Activated CD4-positive, alpha-beta memory T cell treated with anti-CD3 and anti-CD28 coated beads, Interleukin-2, amount 10 ng/mL, durations not matched to agents 7 days and 5 days (primary cell): ENCODE data around the gene PDXDC1. TPM values are rescaled to one million over a fixed set of nuclear protein-coding genes. Genes with fewer than 3 reads are reported as not detected.
"Not testable (repeated sequence)": the region's sequence is repeated elsewhere in the genome, so short reads cannot be mapped to it uniquely, and the experiment has no call there.

Source experiments
- CTCF ChIA-PET: fragments of 350-600 bp; sonication (Branson Sonifier 250); formaldehyde crosslinking; loops from one replicate; lab custom pipeline; 2021; ENCODE audit warnings: antibody characterized with exemption, inconsistent platforms; lab: Charles Lee
- POLR2A ChIA-PET: fragments of 350-600 bp; sonication (Branson Sonifier 250); formaldehyde crosslinking; loops from one replicate; lab custom pipeline; 2021; ENCODE audit warnings: antibody characterized with exemption; lab: Charles Lee
- DNase-seq: peaks from one replicate; pipeline ENCODE4 v3.0.0-alpha.2; 2020
- H3K27ac Mint-ChIP-seq: one replicate; pipeline ENCODE4 v1.8.0; 2021; ENCODE audit warnings: mild to moderate bottlenecking, mixed read lengths
- H3K27me3 Mint-ChIP-seq: one replicate; pipeline ENCODE4 v1.8.0; 2021; ENCODE audit warnings: mixed read lengths
- H3K36me3 Mint-ChIP-seq: one replicate; pipeline ENCODE4 v1.8.0; 2021; ENCODE audit warnings: low read depth, mixed read lengths
- H3K4me1 Mint-ChIP-seq: one replicate; pipeline ENCODE4 v1.8.0; 2021; ENCODE audit warnings: mixed read lengths
- H3K4me3 Mint-ChIP-seq: one replicate; pipeline ENCODE4 v1.8.0; 2021; ENCODE audit warnings: mild to moderate bottlenecking, mixed read lengths
- H3K9me3 Mint-ChIP-seq: one replicate; pipeline ENCODE4 v1.8.0; 2021; ENCODE audit warnings: mixed read lengths
- total RNA-seq, 2 experiments: library from RNA; stranded (reverse); gene quantifications; one replicate each; pipeline ENCODE4 v1.2.3, GENCODE V29; 2021

Gene PDXDC1
- total RNA-seq, 2 experiments from 2014 or later, result 50.1 to 53.4 TPM

DNA sequence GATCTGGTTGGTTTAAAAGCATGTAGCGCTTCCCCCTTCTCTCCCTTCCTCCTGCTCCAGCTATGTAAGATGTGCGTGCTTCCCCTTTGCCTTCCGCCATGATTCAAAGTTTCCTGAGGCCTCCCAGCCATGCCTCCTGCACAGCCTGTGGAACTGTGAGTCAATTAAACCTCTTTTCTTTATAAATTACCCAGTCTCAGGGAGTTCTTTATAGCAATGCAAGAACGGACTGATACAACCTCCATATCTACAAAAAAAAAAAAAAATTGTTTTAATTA, 16.6 kb upstream of the PDXDC1 start:
- ChIA-PET CTCF (no interaction called here), POLR2A (no interaction called here)
- no peaks in the 10 kb centered on the region for H3K36me3 Mint-ChIP-seq
- no peaks in the 10 kb centered on the region for H3K9me3 Mint-ChIP-seq
- no peak overlapping the region for H3K4me3 Mint-ChIP-seq
- no peaks in the 10 kb centered on the region for H3K4me1 Mint-ChIP-seq
- peaks cover 11% of the 10 kb centered on the region for H3K27me3 Mint-ChIP-seq
- H3K27ac Mint-ChIP-seq, result no peak overlapping the region
- no peak for DNase-seq

DNA sequence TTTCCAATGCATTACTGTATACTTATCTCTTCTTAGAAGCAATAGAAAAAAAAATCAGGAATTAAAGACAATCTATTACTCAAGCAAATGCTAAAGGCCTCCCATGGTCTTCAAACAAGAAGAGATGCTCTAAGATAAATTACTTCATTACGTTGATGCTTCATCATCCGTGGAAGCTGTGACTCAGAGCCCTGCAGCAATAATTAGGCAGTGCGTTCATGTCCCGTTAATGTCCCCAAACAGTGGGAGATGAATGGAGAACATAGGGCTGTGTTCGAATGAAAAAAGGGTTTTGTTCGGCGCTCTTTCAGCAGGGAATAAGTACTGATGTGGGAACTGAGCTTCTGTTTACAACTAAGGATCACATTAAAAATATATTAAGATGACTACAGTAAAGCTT, 15.9 kb upstream of the PDXDC1 start:
- peaks cover 11% of the 10 kb centered on the region for H3K27me3 Mint-ChIP-seq
- H3K4me3 Mint-ChIP-seq, result no peak overlapping the region
- H3K36me3 Mint-ChIP-seq, result no peaks in the 10 kb centered on the region
- POLR2A ChIA-PET, result no interaction called here
- H3K27ac Mint-ChIP-seq, result no peak overlapping the region
- CTCF ChIA-PET, result no interaction called here
- no peaks in the 10 kb centered on the region for H3K9me3 Mint-ChIP-seq
- no peak for DNase-seq
- H3K4me1 Mint-ChIP-seq, result no peaks in the 10 kb centered on the region

DNA sequence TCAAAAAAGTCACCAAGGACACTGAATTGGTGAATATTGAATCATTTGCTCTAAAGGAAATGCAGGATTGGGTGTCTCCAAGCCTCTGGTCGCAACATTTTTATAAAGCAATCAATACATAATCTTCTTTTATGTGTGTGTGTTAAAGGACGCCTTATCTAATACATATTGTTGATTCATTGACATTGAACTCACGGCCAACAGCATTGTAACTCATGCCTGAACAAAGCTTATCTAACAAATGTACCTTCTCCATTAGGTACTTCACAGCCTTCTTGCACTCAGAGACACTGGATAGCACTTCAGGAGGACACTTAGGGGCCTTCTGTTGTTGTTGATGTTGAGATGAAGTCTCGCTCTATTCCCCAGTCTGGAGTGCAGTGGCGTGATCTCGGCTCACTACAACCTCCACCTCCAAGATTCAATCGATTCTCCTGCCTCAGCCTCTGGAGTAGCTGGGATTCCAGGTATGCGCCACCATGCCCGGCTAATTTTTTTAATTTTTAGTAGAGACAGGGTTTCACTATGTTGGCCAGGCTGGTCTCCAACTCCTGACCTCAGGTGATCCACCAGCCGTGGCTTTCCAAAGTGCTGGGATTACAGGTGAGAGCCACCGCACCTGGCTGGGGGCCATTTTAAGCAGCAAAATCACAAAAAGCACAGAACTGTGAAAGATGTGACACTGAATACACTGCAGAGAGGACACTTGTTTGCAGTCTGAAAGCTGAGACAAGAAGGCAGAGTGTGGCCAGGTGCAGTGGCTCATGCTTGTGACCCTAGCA, 13.2 kb upstream of the PDXDC1 start:
- CTCF ChIA-PET, result no interaction called here
- POLR2A ChIA-PET, result no interaction called here
- Mint-ChIP-seq H3K4me1 (no peaks in the 10 kb centered on the region), H3K27me3 (peaks cover 15% of the 10 kb centered on the region), H3K27ac (no peak overlapping the region), H3K9me3 (no peaks in the 10 kb centered on the region), H3K4me3 (no peak overlapping the region), H3K36me3 (no peaks in the 10 kb centered on the region)
- DNase-seq, result no peak

DNA sequence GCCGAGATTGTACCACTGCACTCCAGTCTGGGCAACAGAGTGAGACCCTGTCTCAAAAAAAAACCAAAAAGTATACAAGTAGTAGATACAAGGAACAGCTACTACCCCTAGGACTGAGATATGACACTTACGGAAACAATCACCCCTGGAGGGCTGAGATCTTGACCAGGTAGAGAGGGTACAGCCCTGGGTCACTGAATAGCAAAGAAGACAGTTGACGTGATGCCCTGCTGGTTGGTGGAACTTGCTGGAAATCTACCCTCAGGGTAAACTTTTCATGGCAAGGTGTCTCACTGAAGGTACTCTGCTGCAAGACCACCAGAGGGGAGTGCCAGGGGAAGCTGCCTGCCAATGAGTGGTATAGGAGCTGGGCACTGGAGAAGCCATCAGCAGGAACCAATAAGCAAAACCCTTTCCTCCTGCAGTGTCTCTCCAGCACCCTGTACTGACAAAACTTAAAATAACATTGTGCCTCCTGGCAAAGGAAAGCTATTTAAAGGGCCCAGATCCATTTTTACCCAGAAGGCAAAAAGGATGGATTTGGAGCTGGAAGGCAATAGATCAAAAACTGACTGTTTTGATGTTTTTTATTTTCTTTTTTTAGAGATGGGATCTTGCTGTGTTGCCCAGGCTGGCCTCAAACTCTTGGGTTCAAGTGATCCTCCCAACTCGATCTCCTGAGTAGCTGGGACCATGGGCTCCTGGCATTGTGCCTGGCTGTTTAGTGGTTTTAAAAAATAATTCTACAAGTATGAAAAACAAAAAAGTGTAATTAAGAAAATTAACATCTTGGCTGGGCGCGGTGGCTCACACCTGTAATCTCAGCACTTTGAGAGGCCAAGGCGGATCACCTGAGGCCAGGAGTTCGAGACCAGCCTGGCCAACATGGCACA, 11.3 kb upstream of the PDXDC1 start:
- Mint-ChIP-seq H3K4me3 (no peak overlapping the region), H3K9me3 (no peaks in the 10 kb centered on the region), H3K27me3 (peaks cover 18% of the 10 kb centered on the region), H3K4me1 (no peaks in the 10 kb centered on the region), H3K27ac (no peak overlapping the region), H3K36me3 (no peaks in the 10 kb centered on the region)
- no peak for DNase-seq
- ChIA-PET POLR2A (no interaction called here), CTCF (interaction anchor here (1.2 kb wide), 1 partner anchor 109 kb away, joined by 3 read pairs; no protein-coding TSS in a partner anchor)

DNA sequence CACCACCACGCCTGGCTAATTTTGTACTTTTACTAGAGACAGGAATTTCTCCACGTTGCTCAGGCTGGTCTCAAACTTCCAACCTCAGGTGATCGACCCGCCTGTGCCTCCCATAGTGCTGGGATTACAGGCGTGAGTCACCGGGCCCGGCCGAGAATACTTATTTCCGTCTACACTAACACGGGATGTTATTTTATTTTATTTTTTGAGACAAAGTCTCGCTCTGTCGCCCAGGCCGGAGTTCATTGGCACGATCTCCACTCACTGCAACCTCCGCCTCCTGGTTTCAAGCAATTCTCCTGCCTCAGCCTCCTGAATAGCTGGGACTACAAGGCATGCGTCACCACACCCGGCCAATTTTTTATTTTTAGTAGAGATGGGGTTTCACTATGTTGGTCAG, 9.5 kb upstream of the PDXDC1 start:
- H3K4me1 Mint-ChIP-seq, result no peaks in the 10 kb centered on the region
- ChIA-PET POLR2A (no interaction called here), CTCF (no interaction called here)
- H3K27me3 Mint-ChIP-seq, result peaks cover 14% of the 10 kb centered on the region
- no peak overlapping the region for H3K4me3 Mint-ChIP-seq
- no peaks in the 10 kb centered on the region for H3K9me3 Mint-ChIP-seq
- no peaks in the 10 kb centered on the region for H3K36me3 Mint-ChIP-seq
- H3K27ac Mint-ChIP-seq, result no peak overlapping the region
- no peak for DNase-seq

DNA sequence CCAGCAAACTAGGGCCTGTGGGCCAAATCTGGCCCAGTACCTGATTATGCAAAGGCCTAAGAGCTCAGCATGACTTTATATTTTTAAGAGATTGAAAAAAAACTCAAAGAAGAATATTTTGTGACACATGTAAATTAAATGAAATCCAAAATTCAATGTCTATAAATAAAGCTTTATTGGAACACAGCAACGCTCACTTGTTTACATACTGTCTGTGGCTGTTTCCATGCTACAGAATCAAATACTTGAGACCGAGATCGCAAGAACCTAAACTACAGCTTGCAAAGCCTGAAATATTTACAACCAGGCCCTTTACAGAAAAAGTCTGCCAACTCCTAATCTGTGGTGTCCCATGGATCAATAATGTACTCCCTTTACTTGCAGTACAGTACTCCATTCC, 5.0 kb upstream of the PDXDC1 start:
- POLR2A ChIA-PET, H3K4me1 Mint-ChIP-seq, H3K4me3 Mint-ChIP-seq: not testable (repeated sequence)

DNA sequence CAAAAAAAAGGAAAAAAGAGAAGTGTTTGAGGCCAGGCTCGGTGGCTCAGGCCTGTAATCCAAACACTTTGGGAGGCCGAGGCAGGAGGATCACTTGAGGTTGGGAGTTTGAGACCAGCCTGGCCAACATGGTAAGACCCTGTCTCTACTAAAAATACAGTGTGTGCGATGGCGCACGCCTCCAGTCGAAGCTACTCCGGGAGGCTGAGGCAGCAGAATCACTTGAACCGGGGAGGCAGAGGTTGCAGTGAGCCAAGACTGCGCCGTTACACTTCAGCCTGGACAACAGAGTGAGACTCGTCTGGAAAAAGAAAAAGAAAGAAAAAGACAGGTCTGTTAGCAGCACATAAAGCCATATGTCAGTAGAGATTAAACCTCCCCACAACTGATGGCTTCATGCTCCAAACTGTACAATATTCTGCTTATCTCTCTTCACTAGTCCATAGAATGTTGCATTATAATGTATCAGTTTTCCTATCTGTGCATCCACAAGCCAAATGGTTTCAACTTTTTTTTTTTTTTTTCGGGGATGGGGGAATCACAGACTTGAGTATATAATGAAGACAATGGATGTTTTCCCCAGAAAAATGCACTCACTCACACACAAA, 3.1 kb upstream of the PDXDC1 start:
- H3K36me3 Mint-ChIP-seq, H3K9me3 Mint-ChIP-seq, H3K27ac Mint-ChIP-seq, CTCF ChIA-PET, DNase-seq, H3K4me3 Mint-ChIP-seq, POLR2A ChIA-PET, H3K27me3 Mint-ChIP-seq: not testable (repeated sequence)
- peaks cover 15% of the 10 kb centered on the region for H3K4me1 Mint-ChIP-seq

More for the DNA sequence above, 5.0 kb upstream of the PDXDC1 start:
- H3K9me3 Mint-ChIP-seq, H3K36me3 Mint-ChIP-seq, H3K27me3 Mint-ChIP-seq, CTCF ChIA-PET, DNase-seq, H3K27ac Mint-ChIP-seq: not testable (repeated sequence)

DNA sequence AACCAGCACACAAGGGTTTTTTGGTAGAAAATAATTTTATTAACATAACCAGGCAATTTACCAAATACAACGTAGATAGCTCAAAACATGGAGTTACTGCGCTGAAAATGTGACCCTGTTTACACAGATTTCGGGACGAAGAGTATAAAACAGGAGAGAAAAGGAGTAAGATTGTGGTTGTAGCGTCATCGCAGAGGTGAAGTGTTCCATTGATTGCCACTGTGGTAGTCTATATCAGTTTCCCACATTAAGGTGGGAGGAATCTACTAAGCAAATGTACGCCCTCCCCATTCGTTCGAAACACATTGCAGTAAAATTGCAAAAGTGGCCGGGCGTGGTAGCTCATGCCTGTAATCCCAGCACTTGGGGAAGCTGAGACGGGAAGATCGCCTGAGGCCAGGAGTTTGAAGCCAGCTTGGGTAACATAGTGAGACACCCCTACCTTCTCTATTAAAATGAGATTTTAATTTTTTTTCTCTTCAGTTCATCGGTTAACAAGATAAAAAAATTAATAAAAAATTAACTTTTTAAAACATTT, 972 bp upstream of the PDXDC1 start:
- H3K9me3 Mint-ChIP-seq, POLR2A ChIA-PET, H3K27ac Mint-ChIP-seq, H3K27me3 Mint-ChIP-seq, CTCF ChIA-PET, DNase-seq, H3K36me3 Mint-ChIP-seq: not testable (repeated sequence)
- H3K4me1 Mint-ChIP-seq, result peaks cover 19% of the 10 kb centered on the region
- H3K4me3 Mint-ChIP-seq, result peak overlapping the region; percentile 51

DNA sequence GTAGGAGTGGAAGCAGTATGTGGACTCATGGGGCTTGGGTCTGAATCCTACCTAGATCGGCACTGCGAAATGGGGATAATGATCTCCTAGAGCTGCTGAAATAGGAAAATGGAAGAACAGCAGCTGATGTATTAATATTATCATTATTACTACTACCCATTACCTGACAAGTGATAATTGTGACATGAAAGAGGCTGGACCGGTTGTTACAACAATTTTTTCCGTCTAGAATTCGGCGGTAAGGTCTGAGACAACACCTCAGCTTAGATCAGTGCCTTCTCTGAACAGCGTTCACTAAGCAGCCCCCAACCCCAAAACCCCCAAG, 533 bp upstream of the PDXDC1 start:
- H3K4me1 Mint-ChIP-seq, result peaks cover 19% of the 10 kb centered on the region
- H3K27me3 Mint-ChIP-seq, CTCF ChIA-PET, H3K9me3 Mint-ChIP-seq, H3K36me3 Mint-ChIP-seq, DNase-seq: not testable (repeated sequence)
- POLR2A ChIA-PET, result interaction anchor here (0.8 to 1.2 kb wide), 3 partner anchors 19 to 119 kb away, joined by 3 to 4 read pairs (median 4); no protein-coding TSS in a partner anchor
- H3K27ac Mint-ChIP-seq, result peak overlapping the region; percentile 75
- peak overlapping the region; percentile 85 for H3K4me3 Mint-ChIP-seq

DNA sequence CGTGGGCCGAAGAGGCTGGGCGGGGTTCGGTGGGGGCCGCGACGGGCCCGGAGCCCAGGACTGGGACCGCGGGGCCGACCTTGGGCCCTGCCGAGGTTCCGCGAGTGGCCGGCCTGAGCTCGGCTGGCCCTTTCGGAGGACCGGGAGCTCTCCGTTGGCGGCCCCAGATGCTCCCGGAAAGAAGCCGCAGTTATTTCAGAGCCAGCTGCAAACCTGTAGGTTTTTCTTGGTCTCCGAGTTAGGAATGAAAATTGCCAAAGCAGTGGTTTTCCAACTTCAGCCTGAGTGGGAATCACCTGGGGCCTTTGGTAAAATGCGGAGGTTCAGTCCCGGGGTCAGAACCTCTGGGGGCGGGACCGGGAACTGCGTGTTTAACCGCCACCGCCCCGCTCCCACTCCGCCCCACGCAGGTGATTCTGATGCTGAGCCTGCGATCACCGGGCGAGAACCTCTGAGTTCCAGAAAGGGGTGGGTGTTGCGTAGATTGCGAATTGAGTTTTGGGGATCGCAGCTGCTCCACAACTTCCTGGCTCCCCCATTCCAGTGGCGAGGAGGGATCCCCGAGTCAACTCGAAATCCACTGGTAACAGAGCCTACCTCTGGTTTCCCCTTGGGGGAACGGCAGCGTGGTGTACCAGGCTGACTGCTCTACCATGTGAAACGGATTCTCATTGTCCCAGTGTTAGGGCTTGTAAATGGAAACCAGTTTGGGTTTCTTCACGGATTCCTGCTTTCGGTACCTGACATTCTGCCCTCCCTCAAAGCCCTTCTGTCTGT, 780 bp downstream of the PDXDC1 start:
- Mint-ChIP-seq H3K27ac (peak overlapping the region; percentile 67), H3K4me1 (peaks cover 19% of the 10 kb centered on the region), H3K4me3 (peak overlapping the region; percentile 85)
- H3K27me3 Mint-ChIP-seq, H3K9me3 Mint-ChIP-seq, H3K36me3 Mint-ChIP-seq, CTCF ChIA-PET: not testable (repeated sequence)
- peak; percentile 61 for DNase-seq
- POLR2A ChIA-PET, result interaction anchor here (1.0 to 1.2 kb wide), 2 partner anchors 17 to 118 kb away, joined by 3 to 4 read pairs; no protein-coding TSS in a partner anchor

DNA sequence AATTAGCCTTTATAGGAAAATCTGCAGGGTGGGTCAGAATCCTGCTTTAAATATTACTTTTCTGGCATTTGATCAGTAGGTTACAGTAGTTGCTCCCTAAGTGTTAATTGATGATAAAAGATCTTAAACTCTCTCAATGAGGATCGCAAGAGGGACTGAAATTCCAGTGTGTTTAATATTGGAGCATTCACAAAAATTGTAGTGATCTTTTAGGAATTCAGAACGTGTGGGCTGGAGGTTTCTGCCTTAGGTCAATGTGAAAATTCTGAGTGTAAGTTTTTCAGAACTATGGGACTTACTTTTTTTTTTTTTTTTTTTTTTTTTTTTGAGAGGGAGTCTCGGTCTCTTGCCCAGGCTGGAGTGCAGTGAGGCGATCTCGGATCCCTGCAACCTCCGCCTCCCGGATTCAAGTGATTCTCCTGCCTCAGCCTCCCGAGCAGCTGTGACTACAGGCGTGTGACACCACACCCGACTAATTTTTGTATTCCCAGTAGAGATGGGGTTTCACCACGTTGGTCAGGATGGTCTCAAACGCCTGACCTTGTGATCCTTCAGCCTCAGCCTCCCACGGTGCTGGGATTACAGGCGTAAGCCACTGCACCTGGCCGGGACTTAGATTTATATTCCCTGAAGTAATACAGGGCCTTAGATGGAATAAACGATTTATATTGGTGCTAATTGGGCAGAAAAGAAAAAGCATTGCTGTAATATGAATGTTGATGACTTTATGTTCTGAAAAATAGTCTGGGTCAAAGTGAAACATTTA, 2.3 kb downstream of the PDXDC1 start:
- POLR2A ChIA-PET, H3K36me3 Mint-ChIP-seq, H3K9me3 Mint-ChIP-seq, H3K27ac Mint-ChIP-seq, DNase-seq, H3K27me3 Mint-ChIP-seq, CTCF ChIA-PET: not testable (repeated sequence)
- Mint-ChIP-seq H3K4me3 (peak overlapping the region; percentile 21), H3K4me1 (peaks cover 19% of the 10 kb centered on the region)

DNA sequence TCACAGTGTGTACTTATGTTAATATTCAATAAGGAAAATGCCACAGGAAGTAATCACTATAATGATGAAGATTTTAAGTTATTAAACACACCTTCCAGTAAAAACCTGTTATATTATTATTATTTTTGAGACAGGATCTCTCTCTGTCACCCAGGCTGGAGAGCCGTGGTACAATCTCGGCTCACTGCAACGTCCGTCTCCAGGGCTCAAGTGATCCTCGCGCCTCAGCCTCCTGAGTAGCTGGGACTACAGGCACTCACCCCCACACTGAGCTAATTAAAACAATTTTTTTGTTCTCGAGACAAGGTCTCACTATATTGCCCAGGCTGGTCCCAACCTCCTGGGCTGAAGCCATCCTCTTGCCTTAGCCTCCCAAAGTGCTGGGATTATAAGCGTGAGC, 3.5 kb downstream of the PDXDC1 start:
- DNase-seq, H3K9me3 Mint-ChIP-seq, H3K36me3 Mint-ChIP-seq, H3K4me3 Mint-ChIP-seq, POLR2A ChIA-PET, H3K27me3 Mint-ChIP-seq, CTCF ChIA-PET, H3K27ac Mint-ChIP-seq: not testable (repeated sequence)
- peaks cover 19% of the 10 kb centered on the region for H3K4me1 Mint-ChIP-seq
